Activated CD4-positive, alpha-beta T cell treated with anti-CD3 and anti-CD28 coated beads, Interleukin-2, amount 10 ng/mL, durations not matched to agents 24 days and 14 days (primary cell): ENCODE measurements around the gene SHISA4. TPM values are rescaled to one million over a fixed set of nuclear protein-coding genes. Genes with fewer than 3 reads are reported as not detected.
"Not testable (repeated sequence)": the region's sequence is repeated elsewhere in the genome, so short reads cannot be mapped to it uniquely, and the experiment has no call there.

Experiments
- DNase-seq: peaks from one replicate; pipeline ENCODE4 v3.0.0; 2022
- H3K27ac Mint-ChIP-seq: one replicate; pipeline ENCODE4 v1.8.0; 2022; ENCODE audit warnings: mild to moderate bottlenecking, mixed read lengths
- H3K27me3 Mint-ChIP-seq: one replicate; pipeline ENCODE4 v1.8.0; 2022; ENCODE audit warnings: mixed read lengths
- H3K36me3 Mint-ChIP-seq: one replicate; pipeline ENCODE4 v1.8.0; 2022; ENCODE audit warnings: low read depth, mild to moderate bottlenecking, mixed read lengths
- H3K4me1 Mint-ChIP-seq: one replicate; pipeline ENCODE4 v1.8.0; 2021; ENCODE audit warnings: mixed read lengths
- H3K4me3 Mint-ChIP-seq: one replicate; pipeline ENCODE4 v1.8.0; 2022; ENCODE audit warnings: mild to moderate bottlenecking, moderate library complexity, mixed read lengths
- H3K9me3 Mint-ChIP-seq: one replicate; pipeline ENCODE4 v1.8.0; 2021; ENCODE audit warnings: mixed read lengths
- intact Hi-C: fragments of 100-400 bp; cut with micrococcal nuclease; formaldehyde crosslinking; loops from one replicate; pipeline ENCODE4 v1.15.1; 2023
- total RNA-seq: library from RNA; stranded (reverse); gene quantifications from 2 replicates; pipeline ENCODE4 v1.2.3, GENCODE V29; 2022

Gene SHISA4
- 0.38 and 0.77 TPM in 2 replicates for total RNA-seq

GRCh38 chr1:201888282-201889089, at the start of gene SHISA4:
Gene SHISA4, plus strand, starts transcription at chr1:201888898. Its CDS starts 97 bp downstream, at chr1:201888995.
- no peak within 1 kb of the TSS for H3K27ac Mint-ChIP-seq
- intact Hi-C loops = no loop called here
- peak; percentile 79 for DNase-seq
- no peaks in the 10 kb centered on the region for H3K9me3 Mint-ChIP-seq
- peak within 1 kb of the TSS; percentile 58 for H3K4me3 Mint-ChIP-seq
- peaks cover 37% of the 10 kb centered on the region for H3K27me3 Mint-ChIP-seq
- no peaks in the 10 kb centered on the region for H3K36me3 Mint-ChIP-seq
- H3K4me1 Mint-ChIP-seq = peaks cover 4% of the 10 kb centered on the region

- H3K27me3 Mint-ChIP-seq, H3K27ac Mint-ChIP-seq, H3K9me3 Mint-ChIP-seq, DNase-seq, intact Hi-C loops, H3K4me3 Mint-ChIP-seq: not testable (repeated sequence)
- H3K4me1 Mint-ChIP-seq = peaks cover 15% of the 10 kb centered on the region
- peaks cover 16% of the 10 kb centered on the region for H3K36me3 Mint-ChIP-seq
Measured at GRCh38 chr1:201839089-201839488, 49.6 kb upstream of the SHISA4 start.

GRCh38 chr1:201840055-201840454, 48.6 kb upstream of the SHISA4 start:
- Mint-ChIP-seq H3K4me3 (no peak overlapping the region), H3K36me3 (peaks cover 13% of the 10 kb centered on the region), H3K4me1 (peaks cover 13% of the 10 kb centered on the region), H3K9me3 (no peaks in the 10 kb centered on the region), H3K27me3 (no peaks in the 10 kb centered on the region), H3K27ac (no peak overlapping the region)
- no peak for DNase-seq
- intact Hi-C loops = no loop called here

- H3K4me3 Mint-ChIP-seq = no peak overlapping the region
- H3K27ac Mint-ChIP-seq = no peak overlapping the region
Measured at GRCh38 chr1:201840490-201840889, 48.2 kb upstream of the SHISA4 start.

GRCh38 chr1:201841265-201841912, 47.3 kb upstream of the SHISA4 start:
- DNase-seq = no peak
- Mint-ChIP-seq H3K9me3 (no peaks in the 10 kb centered on the region), H3K27ac (no peak overlapping the region), H3K36me3 (peaks cover 7% of the 10 kb centered on the region), H3K4me3 (no peak overlapping the region), H3K4me1 (peaks cover 16% of the 10 kb centered on the region), H3K27me3 (no peaks in the 10 kb centered on the region)
- intact Hi-C loops = no loop called here

More at GRCh38 chr1:201840490-201840889, 48.2 kb upstream of the SHISA4 start:
- intact Hi-C loops = no loop called here
- Mint-ChIP-seq H3K9me3 (no peaks in the 10 kb centered on the region), H3K27me3 (no peaks in the 10 kb centered on the region), H3K36me3 (peaks cover 9% of the 10 kb centered on the region), H3K4me1 (peaks cover 13% of the 10 kb centered on the region)
- DNase-seq = no peak

GRCh38 chr1:201842472-201843027, 46.1 kb upstream of the SHISA4 start:
- Mint-ChIP-seq H3K4me3 (no peak overlapping the region), H3K36me3 (peaks cover 9% of the 10 kb centered on the region), H3K9me3 (no peaks in the 10 kb centered on the region), H3K27me3 (no peaks in the 10 kb centered on the region), H3K27ac (no peak overlapping the region), H3K4me1 (peaks cover 18% of the 10 kb centered on the region)
- intact Hi-C loops = no loop called here
- no peak for DNase-seq

- Mint-ChIP-seq H3K4me1 (peaks cover 15% of the 10 kb centered on the region), H3K36me3 (peaks cover 19% of the 10 kb centered on the region), H3K27ac (no peak overlapping the region), H3K27me3 (no peaks in the 10 kb centered on the region), H3K4me3 (no peak overlapping the region), H3K9me3 (no peaks in the 10 kb centered on the region)
- intact Hi-C loops = no loop called here
- DNase-seq = no peak
Measured at GRCh38 chr1:201845331-201846083, 43.2 kb upstream of the SHISA4 start.

- no peak overlapping the region for H3K27ac Mint-ChIP-seq
- peaks cover 9% of the 10 kb centered on the region for H3K4me1 Mint-ChIP-seq
- no peaks in the 10 kb centered on the region for H3K9me3 Mint-ChIP-seq
- peaks cover 29% of the 10 kb centered on the region for H3K36me3 Mint-ChIP-seq
- intact Hi-C loops = no loop called here
- no peak for DNase-seq
- no peak overlapping the region for H3K4me3 Mint-ChIP-seq
- H3K27me3 Mint-ChIP-seq = no peaks in the 10 kb centered on the region
Measured at GRCh38 chr1:201847150-201847549, 41.5 kb upstream of the SHISA4 start.

- Mint-ChIP-seq H3K27ac (no peak overlapping the region), H3K4me1 (peaks cover 5% of the 10 kb centered on the region), H3K4me3 (no peak overlapping the region), H3K9me3 (no peaks in the 10 kb centered on the region), H3K36me3 (peaks cover 34% of the 10 kb centered on the region), H3K27me3 (no peaks in the 10 kb centered on the region)
- DNase-seq = no peak
- intact Hi-C loops = no loop called here
Measured at GRCh38 chr1:201848230-201848629, 40.5 kb upstream of the SHISA4 start.

GRCh38 chr1:201849372-201850052, 39.2 kb upstream of the SHISA4 start:
- H3K4me1 Mint-ChIP-seq = peaks cover 5% of the 10 kb centered on the region
- H3K27ac Mint-ChIP-seq = no peak overlapping the region
- intact Hi-C loops = no loop called here

GRCh38 chr1:201850053-201850397, 38.7 kb upstream of the SHISA4 start:
- intact Hi-C loops = no loop called here
- Mint-ChIP-seq H3K36me3 (peaks cover 46% of the 10 kb centered on the region), H3K4me3 (no peak overlapping the region), H3K27ac (no peak overlapping the region), H3K9me3 (no peaks in the 10 kb centered on the region), H3K27me3 (no peaks in the 10 kb centered on the region), H3K4me1 (peaks cover 5% of the 10 kb centered on the region)
- no peak for DNase-seq

More at GRCh38 chr1:201849372-201850052, 39.2 kb upstream of the SHISA4 start:
- no peaks in the 10 kb centered on the region for H3K9me3 Mint-ChIP-seq
- H3K36me3 Mint-ChIP-seq = peaks cover 41% of the 10 kb centered on the region
- no peak for DNase-seq
- no peaks in the 10 kb centered on the region for H3K27me3 Mint-ChIP-seq
- H3K4me3 Mint-ChIP-seq = no peak overlapping the region

GRCh38 chr1:201851949-201852348, 36.7 kb upstream of the SHISA4 start:
- Mint-ChIP-seq H3K4me3 (no peak overlapping the region), H3K27me3 (no peaks in the 10 kb centered on the region), H3K36me3 (peaks cover 64% of the 10 kb centered on the region), H3K9me3 (no peaks in the 10 kb centered on the region), H3K4me1 (peaks cover 2% of the 10 kb centered on the region), H3K27ac (no peak overlapping the region)
- no peak for DNase-seq
- intact Hi-C loops = no loop called here

- peaks cover 71% of the 10 kb centered on the region for H3K36me3 Mint-ChIP-seq
Measured at GRCh38 chr1:201856722-201857121, 32.0 kb upstream of the SHISA4 start.

More at GRCh38 chr1:201856722-201857121, 32.0 kb upstream of the SHISA4 start:
- H3K27ac Mint-ChIP-seq, H3K9me3 Mint-ChIP-seq, H3K4me1 Mint-ChIP-seq, H3K27me3 Mint-ChIP-seq, intact Hi-C loops, DNase-seq, H3K4me3 Mint-ChIP-seq: not testable (repeated sequence)
